ENCODE results near the gene NTN5.

NTN5 gene

DNA sequence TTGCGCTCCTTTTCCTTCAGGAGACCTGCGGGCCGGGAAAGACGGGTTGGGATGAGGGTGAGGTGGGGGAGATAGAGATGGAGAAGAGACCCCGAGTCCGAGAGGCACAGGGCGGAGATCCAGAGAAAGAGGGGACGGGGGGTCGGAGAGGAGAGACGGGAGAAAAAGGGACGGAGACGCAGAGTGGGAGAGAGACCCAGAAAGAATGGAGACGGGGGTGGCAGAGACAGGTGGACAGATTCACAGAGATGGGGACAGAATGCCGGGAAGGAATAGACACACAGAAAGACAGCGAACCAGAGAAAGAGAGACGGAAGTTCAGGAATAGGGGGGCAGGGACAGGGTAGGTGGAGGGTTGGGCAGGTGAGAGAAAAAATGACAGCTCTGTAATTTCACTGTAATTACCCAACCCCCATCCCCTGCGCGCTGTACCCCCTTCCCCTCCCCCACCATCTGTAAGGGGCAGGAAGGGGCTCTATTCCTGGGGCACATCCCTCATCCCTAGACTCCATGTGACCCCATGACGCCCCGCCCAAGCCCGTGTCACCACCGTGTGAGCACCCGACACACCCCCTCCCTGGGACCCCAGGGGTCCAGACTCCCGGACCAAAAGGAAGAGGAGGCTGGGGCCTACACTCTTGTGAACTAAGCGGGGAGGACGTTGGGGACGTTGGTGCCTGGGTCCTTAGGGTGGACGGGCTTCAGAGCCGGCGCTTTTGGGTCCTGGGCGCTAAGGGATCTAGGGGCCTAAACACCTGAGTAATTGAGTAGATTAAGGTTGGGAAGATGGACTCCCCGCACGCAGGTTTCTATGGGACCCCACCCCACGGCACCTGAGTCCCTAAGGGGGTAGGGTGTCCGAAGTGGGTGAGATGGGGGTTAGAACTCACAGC lies 36.6 kb downstream of the NTN5 start:
- no peak for TF ChIP-seq FOXP2 (optimal IDR thresholded peaks at IDR 0.05; ENCODE audit: borderline replicate concordance, extremely low read depth, extremely low read length, insufficient read depth)
- TF ChIP-seq POLR2AphosphoS5 (IDR thresholded peaks at IDR 0.05; ENCODE audit: low read depth, low read length) = no peak
- TF ChIP-seq TAF1 (IDR thresholded peaks at IDR 0.05; ENCODE audit: borderline replicate concordance, insufficient read depth, low read length) = no peak
- peak; percentile 23; the same call in 1 of the 2 replicates for TF ChIP-seq SIN3A (IDR thresholded peaks at IDR 0.05; ENCODE audit: borderline replicate concordance, insufficient read depth, low read length)

DNA sequence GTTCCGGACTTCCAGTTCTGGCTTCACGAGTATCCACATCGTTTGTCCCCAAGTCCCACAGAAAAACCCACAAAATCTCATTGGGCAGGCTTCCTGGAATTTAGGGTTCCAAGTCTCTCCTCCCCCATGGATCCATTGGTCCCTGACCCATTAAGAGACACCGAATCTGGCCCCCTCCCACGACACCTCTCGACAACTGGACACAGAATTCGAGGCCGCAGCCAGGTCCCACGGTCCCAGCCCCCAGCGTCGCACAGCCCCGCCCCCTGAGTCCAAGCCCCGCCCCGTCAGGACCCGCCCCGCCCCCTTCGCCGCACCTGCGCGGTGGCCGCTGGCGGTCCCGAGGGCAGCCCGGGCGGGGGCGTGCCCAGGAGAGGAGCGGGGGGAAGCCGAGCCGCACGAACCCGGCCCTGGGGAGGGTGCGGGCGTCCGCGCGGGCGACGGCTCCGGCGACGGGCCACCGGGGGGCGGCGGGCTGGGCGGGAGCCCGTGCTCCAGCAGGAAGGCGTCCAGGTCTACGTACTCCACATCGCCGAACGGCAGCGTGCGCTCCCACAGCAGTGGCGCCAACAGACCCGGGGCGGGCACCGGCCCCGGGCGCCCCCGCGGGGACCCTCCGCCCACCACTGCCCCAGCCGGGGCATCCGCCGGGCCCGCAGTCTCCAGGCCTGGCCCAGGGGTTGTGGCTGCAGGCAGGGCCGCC lies 37.4 kb downstream of the NTN5 start:
- TF ChIP-seq POLR2AphosphoS5 (IDR thresholded peaks at IDR 0.05; ENCODE audit: low read depth, low read length) = peak; percentile 22; the same call in 1 of the 2 replicates
- no peak for TF ChIP-seq TAF1 (IDR thresholded peaks at IDR 0.05; ENCODE audit: borderline replicate concordance, insufficient read depth, low read length)
- no peak for TF ChIP-seq SIN3A (IDR thresholded peaks at IDR 0.05; ENCODE audit: borderline replicate concordance, insufficient read depth, low read length)

DNA sequence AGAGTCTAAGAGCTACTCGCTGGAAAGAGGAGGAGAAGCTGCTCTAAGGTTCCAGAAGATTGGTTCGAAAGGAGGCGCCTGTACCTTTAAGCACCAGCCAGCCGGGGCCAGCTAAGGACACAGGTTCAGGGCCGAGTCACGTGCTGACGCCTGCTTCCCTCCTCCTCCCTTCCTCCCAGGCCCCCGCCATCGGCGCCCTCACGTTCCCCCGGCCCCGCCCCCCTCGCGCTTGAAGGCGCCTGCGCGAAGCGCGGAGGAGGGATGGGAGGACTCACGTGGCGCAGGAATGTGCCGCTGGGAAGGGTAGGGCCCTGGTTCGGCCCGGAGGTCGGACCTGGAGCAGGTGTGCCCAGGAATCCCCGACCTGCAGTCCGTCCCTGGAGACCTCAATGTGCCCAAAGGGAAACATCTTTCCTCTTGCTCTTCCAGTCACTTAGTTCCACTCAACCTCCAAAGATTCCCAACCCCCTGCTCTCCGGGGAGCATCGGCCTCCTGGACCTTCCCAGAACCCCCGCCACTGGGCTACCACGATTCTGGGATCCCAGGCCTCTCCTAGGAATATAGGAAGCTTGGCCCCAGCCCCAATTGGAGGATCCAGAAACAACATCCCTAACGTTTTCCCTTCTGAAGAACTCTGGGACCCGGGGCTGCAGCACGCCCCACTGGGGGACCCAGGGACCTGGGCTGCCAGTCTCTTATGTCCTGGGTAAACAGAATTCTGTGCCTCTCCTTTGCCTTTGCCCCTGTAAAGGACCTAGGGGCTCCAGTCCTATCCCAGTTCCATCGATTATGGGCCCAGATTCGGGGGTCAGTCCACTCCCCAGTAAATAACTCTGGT lies 38.2 kb downstream of the NTN5 start:
- peak; percentile 76 for TF ChIP-seq FOXP2 (optimal IDR thresholded peaks at IDR 0.05; ENCODE audit: borderline replicate concordance, extremely low read depth, extremely low read length, insufficient read depth)
- no peak for TF ChIP-seq TAF1 (IDR thresholded peaks at IDR 0.05; ENCODE audit: borderline replicate concordance, insufficient read depth, low read length)
- TF ChIP-seq, protein P1, sequence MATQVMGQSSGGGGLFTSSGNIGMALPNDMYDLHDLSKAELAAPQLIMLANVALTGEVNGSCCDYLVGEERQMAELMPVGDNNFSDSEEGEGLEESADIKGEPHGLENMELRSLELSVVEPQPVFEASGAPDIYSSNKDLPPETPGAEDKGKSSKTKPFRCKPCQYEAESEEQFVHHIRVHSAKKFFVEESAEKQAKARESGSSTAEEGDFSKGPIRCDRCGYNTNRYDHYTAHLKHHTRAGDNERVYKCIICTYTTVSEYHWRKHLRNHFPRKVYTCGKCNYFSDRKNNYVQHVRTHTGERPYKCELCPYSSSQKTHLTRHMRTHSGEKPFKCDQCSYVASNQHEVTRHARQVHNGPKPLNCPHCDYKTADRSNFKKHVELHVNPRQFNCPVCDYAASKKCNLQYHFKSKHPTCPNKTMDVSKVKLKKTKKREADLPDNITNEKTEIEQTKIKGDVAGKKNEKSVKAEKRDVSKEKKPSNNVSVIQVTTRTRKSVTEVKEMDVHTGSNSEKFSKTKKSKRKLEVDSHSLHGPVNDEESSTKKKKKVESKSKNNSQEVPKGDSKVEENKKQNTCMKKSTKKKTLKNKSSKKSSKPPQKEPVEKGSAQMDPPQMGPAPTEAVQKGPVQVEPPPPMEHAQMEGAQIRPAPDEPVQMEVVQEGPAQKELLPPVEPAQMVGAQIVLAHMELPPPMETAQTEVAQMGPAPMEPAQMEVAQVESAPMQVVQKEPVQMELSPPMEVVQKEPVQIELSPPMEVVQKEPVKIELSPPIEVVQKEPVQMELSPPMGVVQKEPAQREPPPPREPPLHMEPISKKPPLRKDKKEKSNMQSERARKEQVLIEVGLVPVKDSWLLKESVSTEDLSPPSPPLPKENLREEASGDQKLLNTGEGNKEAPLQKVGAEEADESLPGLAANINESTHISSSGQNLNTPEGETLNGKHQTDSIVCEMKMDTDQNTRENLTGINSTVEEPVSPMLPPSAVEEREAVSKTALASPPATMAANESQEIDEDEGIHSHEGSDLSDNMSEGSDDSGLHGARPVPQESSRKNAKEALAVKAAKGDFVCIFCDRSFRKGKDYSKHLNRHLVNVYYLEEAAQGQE (IDR thresholded peaks at IDR 0.05; ENCODE audit: insufficient read depth in 1 of 2, low read depth in 2 of 2, low read length in 2 of 2) = no peak
- peak; percentile 37; the same call in 1 of the 2 replicates for TF ChIP-seq SIN3A (IDR thresholded peaks at IDR 0.05; ENCODE audit: borderline replicate concordance, insufficient read depth, low read length)
- TF ChIP-seq POLR2AphosphoS5 (IDR thresholded peaks at IDR 0.05; ENCODE audit: low read depth, low read length) = no peak

DNA sequence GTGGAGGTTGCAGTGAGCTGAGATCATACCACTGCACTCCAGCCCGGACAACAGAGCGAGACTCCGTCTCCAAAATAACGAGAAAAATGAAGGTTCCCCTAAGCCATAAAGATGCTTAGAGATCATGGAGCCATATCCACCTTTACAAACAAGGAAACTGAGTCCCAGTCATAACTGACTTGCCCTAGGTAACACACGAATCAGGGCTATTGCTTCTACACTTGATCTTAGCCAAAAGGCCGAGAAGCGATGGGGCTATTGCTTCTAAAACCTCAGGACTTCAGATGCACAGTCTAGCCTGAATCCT lies 38.8 kb downstream of the NTN5 start:
- TF ChIP-seq, protein P1 (IDR thresholded peaks at IDR 0.05; ENCODE audit: insufficient read depth in 1 of 2, low read depth in 2 of 2, low read length in 2 of 2) = no peak
- TF ChIP-seq POLR2AphosphoS5 (IDR thresholded peaks at IDR 0.05; ENCODE audit: low read depth, low read length) = no peak
- TF ChIP-seq TAF1 (IDR thresholded peaks at IDR 0.05; ENCODE audit: borderline replicate concordance, insufficient read depth, low read length) = no peak
- TF ChIP-seq SIN3A (IDR thresholded peaks at IDR 0.05; ENCODE audit: borderline replicate concordance, insufficient read depth, low read length) = no peak
- no peak for TF ChIP-seq FOXP2 (optimal IDR thresholded peaks at IDR 0.05; ENCODE audit: borderline replicate concordance, extremely low read depth, extremely low read length, insufficient read depth)

DNA sequence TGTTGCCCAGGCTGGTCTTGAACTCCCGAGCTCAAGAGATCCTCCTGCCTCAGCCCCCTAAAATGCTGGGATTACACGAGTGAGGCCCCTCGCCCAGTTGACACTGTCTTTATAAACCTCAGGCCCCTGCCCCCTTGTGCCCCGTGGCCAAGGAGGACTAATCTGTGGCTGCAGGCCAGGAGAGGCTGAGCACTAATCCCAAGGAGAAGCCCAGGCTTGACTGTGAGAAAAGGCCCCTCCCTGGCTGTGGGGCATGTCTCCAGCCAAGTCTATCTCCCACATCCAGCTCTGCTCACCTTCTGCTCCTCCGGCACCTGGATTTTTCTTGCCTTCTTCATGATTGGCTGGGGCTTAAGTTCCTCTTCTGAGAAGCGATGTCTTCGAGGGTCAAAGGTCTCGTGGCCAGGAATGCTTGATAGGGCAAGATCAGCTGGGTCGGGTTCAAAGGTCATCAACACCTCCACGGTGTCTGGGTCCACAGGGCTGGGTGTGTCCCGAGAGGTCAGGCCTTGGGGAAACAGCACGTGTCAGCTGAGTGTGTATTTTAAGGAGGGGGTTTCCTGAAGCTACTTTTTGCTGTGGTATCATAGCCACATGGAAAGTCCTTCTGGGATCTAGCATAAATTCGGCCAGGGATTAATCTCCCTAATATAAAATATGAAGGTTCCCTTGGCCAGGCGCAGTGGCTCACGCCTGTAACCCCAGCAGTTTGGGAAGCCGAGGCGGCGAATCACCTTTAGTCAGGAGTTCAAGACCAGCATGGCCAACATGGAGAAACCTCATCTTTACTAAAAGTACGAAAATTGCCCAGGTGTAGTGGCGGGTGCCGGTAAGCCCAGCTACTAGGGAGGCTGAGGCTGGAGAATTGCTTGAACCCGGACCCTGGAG lies 39.4 kb downstream of the NTN5 start:
- TF ChIP-seq FOXP2 (optimal IDR thresholded peaks at IDR 0.05; ENCODE audit: borderline replicate concordance, extremely low read depth, extremely low read length, insufficient read depth) (no peak), TAF1 (IDR thresholded peaks at IDR 0.05; ENCODE audit: borderline replicate concordance, insufficient read depth, low read length) (no peak), POLR2AphosphoS5 (IDR thresholded peaks at IDR 0.05; ENCODE audit: low read depth, low read length) (no peak)
- TF ChIP-seq, protein P1 (IDR thresholded peaks at IDR 0.05; ENCODE audit: insufficient read depth in 1 of 2, low read depth in 2 of 2, low read length in 2 of 2) = no peak
